ENCODE results near the gene ARL14EPL.
A peak's percentile ranks its signal among the peaks of the same experiment; 100 is the strongest.
"Not testable (repeated sequence)": the region's sequence is repeated elsewhere in the genome, so short reads cannot be mapped to it uniquely, and the experiment has no call there.

The ARL14EPL gene

DNA sequence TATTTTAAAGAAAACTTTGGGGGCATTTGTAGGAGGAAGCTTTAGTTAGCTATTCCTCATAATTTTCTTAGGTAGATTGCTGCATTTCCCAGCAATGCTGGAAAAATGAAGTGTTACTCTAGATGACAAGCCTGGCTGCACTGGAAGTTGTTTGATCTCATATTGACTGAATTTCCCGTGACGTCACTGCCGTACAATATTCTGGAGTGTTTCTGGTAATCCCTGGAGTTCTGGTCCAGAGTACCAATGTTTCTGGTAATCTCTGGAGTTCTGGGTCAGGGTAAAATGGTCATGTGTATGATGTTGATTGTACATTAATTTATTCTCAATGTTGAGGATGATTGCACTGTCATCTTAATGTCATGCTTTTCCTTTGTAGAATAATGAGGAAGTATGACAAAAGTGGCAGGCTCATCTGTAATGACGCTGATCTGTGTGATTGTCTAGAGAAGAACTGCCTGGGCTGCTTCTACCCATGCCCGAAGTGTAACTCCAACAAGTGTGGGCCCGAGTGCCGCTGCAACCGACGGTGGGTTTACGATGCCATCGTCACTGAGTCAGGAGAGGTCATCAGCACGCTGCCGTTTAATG is 26.2 kb downstream of the ARL14EPL start:
- DNase-seq, result no peak

DNA sequence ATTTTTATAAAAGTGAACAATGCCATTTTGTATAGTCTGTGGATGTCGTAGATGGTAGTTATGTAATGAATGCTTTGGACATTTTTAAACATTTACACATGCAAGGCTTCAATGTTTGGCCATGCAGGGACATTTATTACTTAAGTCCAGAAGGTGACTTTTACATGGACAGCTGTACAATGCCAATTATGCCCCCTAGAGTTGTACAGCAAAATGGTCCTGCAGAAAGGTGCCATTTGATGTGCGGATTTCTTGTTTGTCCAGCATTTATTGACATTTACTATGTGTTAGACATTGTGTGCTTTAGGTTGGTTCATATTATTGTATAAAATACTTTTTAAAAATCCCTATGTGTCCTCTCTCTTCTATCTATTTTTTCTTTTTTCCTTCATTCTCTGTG is 30.1 kb downstream of the ARL14EPL start:
- no peak for DNase-seq

DNA sequence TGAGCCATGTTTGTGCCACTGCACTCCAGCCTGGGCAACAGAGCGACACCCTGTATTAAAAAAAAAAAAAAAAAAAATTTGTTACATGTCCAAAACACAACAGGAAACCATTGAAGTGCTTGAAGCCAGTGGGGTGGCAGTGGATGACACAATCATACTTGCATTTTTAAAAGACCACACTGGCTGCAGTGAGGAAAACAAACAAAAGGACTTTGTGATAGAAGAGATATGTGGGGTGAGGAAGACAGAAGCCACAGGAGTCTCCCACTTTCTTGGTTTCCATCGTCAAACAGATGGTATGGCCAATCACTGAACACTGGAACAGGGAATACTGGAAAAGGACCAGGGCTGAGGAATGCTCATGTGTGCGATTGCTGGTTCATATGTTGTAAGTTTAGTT is 31.7 kb downstream of the ARL14EPL start:
- DNase-seq, result no peak

DNA sequence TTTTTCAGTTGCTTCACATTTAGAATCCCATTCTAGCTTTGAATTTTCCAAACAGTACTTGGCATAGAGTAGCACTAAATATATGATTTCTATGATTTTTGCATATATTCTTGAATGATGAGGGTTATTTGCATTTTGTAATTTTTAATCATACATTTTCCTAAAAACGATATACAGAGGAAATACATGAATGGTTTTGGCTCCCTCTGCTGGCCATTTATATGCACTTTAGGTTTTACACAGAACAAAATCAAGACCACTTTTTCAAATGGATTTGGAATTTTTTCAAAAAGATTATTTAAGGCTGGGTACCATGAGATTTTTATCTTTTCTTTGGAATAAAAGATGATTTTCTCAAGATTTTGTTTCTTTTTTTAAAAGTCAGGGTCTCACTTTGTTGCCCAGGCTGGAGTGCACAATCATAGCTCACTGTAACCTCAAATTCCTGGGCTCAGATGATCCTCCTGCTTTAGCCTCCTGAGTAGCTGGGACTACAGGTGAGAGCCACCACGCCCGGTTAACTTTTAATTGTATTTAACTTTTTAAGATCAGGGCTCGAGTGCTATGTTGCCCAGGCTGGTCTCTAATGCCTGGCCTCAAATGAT is 35.9 kb downstream of the ARL14EPL start:
- DNase-seq, result peak; percentile 87

DNA sequence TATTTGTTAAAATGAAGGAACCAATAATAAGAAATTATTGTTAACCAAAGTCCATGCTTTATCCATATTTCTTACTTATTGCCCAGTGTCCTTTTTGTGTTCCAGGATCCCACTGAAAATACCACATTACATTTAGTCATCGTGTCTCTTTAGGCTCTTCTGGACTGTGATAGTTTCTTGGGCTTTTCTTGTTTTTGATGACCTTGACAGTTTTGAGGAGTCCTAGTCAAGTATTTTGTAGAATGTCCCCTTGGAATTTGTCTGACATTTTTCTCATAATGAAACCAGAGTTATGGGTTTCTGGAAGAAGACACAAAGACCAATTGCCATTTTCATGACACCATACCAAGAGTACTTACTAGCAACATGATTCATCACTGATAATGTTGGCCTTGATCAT is 38.9 kb downstream of the ARL14EPL start:
- no peak for DNase-seq

DNA sequence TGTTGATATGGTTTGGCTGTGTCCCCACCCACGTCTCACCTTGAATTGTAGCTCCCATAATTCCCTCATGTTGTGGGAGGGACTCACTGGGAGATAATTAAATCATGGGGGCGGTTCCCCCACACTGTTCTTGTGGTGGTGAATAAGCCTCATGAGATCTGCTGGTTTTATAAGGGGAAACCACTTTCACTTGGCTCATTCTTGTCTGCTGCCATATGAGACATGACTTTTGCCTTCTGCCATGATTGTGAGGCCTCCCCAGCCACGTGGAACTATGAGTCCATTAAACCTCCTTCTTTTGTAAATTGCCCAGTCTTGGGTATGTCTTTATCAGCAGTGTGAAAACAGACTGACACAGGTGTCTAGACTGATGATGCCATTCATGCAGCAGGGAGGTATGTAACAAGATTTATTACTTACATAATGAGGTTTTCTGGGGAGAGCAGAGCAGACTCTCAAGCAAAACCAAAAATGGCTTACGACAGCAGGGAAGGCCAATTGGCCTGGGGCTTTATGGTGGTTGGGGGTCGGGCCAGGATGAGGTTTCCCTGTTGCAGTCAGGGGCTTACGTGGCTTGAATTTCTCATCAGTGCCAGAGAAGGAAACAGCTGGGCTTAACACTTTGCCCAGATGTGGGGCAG is 43.0 kb downstream of the ARL14EPL start:
- DNase-seq, result no peak

DNA sequence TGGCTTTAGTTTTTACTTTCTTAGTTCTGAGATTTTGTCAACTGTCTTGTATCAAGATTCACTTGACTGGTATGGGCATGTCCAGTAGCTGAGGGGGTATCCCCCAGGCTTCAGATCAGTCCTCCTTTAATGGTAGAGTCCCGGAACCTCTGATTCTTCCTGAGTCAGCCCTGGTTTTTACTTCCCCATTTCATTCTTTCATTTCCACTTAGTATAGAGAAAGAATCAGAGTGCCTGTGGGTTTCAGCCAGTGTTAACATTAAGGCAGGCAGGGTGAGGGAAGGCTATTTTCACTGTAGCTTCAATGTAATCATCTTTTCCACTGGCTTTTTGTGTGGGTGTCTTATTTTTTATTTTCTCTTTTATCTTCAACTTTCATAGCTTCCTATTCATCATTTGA is 44.2 kb downstream of the ARL14EPL start:
- no peak for DNase-seq

DNA sequence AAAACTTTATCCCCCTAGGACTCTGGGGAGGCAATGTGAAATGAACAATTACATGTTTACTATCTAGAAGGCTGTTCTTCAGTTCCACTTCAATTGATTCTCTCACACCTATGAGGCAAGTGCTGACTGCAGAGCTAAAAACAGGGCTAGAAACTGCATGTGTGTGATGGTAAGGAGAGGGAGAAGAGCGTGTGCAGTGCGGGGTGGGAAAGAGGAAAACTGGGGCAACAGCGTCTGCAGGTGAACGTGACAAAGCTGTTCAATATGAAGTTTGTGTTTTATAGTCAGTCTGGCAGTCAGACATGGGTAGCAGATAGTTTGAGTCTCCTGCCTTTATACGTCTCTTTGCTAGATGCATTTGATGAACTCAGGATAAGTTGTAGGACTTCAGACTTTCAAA is 45.9 kb downstream of the ARL14EPL start:
- DNase-seq, result no peak

DNA sequence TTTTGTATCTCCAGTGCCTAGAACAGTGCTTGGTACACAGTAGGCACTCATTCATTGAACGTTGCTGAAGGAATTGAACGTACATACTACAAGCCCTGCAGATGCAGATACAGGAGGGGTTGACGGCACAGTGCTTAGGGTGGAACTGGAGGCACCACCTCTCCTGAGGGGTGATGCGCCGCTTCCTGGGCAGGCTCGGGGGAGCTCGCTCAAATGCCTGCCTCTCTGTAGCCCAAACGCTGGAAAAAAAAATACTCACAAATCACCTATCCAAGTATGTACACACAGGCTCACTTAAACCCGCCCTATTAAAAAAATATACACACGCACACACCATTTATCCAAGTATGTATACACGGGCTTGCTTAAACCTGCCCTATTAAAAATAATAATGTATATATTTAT is 52.0 kb downstream of the ARL14EPL start:
- no peak for DNase-seq

DNA sequence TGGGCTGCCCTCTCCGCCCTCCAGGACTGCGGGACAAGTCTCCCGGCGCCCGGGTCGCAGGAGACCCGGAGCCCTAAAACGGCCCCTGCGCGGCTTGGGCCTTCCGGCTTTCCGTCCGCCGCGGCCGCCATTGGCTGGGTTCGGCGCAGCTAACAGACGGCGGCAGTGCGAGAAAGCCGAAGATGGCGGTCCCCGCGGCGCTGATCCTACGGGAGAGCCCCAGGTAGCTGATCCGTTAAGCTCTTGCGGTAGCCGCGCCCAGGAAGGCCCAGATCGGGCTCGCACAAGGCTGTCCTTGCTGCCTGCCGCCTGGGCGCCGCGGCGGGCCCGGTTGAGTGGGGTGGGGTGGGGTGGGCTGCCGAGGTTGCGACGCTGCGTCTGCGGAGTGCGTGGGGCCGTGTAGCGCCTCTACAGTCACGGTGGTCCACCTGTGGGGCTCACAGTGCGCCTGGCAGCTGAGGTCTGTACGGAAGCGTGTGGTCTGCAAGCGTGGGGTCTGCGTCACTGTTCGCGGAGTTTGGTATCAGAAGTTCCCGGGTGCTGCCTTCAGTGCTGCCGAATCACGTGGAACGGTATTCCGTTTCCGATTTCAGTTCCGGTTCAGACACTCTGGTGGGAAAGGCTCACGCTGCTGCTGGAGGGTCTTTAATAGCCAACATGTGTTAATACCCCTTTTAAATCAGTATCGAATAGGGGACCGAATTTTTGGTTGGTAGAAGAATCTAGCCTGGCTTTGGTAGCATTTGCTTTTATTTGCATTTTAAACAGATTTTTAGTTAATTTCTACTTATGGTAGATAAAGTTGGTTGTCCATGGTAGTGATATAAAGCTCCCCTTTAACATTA is 52.8 kb downstream of the ARL14EPL start, which contains the start of gene COMMD10:
Gene COMMD10 (plus strand): TSS at position 155 of the 845 bp plus-strand sequence.
- peak; percentile 92 for DNase-seq

DNA sequence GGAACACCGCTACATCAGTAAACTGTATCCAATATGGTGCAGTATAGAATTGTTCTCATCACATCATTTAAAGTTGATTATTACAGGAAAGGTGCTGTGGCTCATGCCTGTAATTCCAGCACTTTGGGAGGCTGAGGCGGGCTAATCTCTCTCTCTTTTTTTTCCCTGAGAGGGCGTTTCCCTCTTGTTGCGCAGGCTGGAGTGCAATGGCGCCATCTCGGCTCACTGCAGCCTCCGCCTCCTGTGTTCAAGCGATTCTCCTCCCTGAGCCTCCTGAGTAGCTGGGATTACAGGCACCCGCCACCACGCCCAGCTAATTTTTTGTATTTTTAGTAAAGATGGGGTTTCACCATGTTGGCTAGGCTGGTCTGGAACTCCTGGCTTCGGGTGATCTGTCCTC is 54.0 kb downstream of the ARL14EPL start:
- not testable (repeated sequence) for DNase-seq

DNA sequence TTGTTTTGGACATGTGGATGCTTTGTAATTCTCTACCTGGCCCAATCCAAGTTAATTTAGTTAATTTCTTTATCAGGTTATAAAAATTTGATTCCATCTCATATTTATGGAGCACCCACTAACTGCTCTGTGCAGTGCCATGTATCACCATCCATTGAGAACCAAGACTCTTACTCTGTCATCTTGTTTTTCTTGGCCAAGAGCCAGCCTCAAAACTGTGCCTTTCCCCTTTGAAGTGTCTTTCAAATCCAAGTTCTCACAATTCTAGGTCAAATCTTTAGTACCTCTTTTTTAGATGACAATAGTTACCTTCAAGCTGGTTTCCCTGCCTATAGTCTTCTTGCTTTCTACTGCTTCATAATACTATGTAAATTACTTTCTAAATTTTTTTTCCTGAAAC is 55.8 kb downstream of the ARL14EPL start:
- no peak for DNase-seq

DNA sequence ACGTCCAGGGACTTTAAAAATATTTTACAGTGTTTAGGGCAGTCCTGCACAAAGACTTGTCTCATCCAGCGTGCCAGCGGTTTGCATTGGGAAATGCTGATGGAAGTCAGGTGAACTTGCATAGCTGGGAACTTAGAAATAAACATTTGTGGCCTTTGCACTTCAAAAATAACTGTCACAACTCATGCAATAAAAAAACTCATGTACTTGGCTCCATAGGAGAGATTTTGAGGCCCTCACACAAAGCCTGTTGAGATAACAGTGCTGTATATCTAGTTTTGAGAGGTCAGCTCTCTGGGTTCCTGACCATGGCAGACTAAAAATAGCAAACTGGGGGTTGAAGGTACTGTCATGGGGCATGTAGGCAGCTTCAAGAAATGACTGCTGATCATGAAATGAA is 58.0 kb downstream of the ARL14EPL start:
- DNase-seq, result no peak

DNA sequence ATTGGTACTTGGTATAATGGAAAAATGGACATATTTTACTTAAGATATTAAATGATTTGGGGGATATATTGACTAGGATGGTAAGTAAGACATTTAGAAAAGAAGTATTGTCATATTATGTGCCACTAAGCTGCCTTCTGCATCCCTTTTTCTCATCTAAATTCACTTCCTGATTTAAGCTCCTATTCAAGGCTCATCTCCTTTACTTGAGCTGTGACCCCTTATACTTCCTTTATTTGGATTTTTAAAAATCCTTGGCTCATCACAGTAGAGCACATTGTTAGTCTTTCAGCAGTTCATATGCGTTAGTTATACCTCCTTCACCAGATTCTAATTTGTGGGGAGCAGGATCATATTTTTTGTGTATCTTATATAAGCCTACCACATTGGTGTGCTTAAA is 59.1 kb downstream of the ARL14EPL start:
- DNase-seq, result no peak

DNA sequence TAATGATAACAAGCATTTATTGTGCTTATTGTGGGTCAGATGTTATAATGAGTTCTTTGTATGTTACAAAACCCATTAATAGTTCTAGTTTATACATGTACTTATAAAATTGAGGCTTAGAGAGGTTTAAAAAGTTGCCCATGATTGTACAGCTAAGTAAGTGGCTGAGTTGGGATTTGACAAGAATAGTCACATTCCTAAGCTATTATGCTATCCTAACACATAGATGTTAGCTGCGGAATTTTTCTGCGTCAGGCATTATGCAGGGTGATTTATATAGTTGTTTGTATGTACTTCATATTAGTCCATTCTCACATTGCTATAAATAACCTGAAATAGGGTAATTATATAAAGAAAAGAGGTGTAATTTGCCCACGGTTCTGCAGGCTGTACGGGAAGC is 65.0 kb downstream of the ARL14EPL start:
- no peak for DNase-seq

DNA sequence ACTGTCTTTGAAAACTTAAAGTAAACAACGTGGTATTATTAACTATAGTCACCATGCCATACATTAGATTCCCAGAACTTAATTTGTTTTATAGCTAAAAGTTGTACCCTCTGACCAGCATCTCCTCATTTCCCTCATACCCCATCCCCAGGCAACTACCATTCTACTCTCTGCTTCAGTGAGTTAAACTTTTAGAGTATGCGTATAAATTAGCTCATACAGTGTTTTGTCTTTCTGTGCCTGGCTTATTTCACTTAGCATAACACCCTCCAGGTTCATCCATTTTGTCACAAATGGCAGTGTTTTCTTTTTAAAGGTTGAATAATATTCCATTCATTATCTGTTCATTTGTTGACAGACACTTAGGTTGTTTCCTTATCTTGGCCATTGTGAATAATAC is 66.7 kb downstream of the ARL14EPL start:
- no peak for DNase-seq

DNA sequence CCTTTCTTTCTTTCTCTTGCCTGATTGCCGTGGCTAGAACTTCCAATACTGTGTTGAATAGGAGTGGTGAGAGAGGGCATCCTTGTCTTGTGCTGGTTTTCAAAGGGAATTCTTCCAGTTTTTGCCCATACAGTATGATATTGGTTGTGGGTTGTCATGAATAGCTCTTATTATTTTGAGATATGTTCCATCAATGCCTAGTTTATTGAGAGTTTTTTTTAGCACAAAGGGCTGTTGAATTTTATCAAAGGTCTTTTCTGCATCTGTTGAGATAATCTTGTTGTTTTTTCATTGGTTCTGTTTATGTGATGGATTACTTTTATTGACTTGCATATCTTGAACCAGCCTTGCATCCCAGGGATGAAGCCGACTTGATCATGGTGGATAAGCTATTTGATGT is 72.7 kb downstream of the ARL14EPL start:
- DNase-seq, result not testable (repeated sequence)

Measured in eye (tissue), 1 donor.